RKO (cell line): ENCODE data around the gene SEC16A.

Source experiments
- DNase-seq: peaks from one replicate; pipeline ENCODE4 v3.0.0-alpha.2; 2016; ENCODE audit warnings: low spot score

SEC16A gene

GRCh38 chr9:136504512-136505348, 21.9 kb upstream of the SEC16A start:
- no peak for DNase-seq

- no peak for DNase-seq
Observed at GRCh38 chr9:136502940-136503550, 20.2 kb upstream of the SEC16A start.

- no peak for DNase-seq
Observed at GRCh38 chr9:136502196-136502595, 19.4 kb upstream of the SEC16A start.

- DNase-seq: no peak
Observed at GRCh38 chr9:136501686-136502085, 18.8 kb upstream of the SEC16A start.

- no peak for DNase-seq
Observed at GRCh38 chr9:136499935-136500910, 17.4 kb upstream of the SEC16A start.

- DNase-seq: no peak
Observed at GRCh38 chr9:136499071-136499934, 16.5 kb upstream of the SEC16A start.

- DNase-seq: no peak
Observed at GRCh38 chr9:136497916-136498695, 15.3 kb upstream of the SEC16A start.

- DNase-seq: no peak
Observed at GRCh38 chr9:136496801-136497620, 14.2 kb upstream of the SEC16A start.

- no peak for DNase-seq
Observed at GRCh38 chr9:136496181-136496580, 13.3 kb upstream of the SEC16A start.

- DNase-seq: no peak
Observed at GRCh38 chr9:136495238-136495800, 12.5 kb upstream of the SEC16A start.

- DNase-seq: no peak
Observed at GRCh38 chr9:136494531-136495215, 11.8 kb upstream of the SEC16A start.

- no peak for DNase-seq
Observed at GRCh38 chr9:136494012-136494411, 11.2 kb upstream of the SEC16A start.

GRCh38 chr9:136493567-136493971, 10.7 kb upstream of the SEC16A start:
- DNase-seq: no peak

GRCh38 chr9:136492978-136493522, 10.2 kb upstream of the SEC16A start:
- no peak for DNase-seq

- DNase-seq: no peak
Observed at GRCh38 chr9:136489731-136490130, 6.9 kb upstream of the SEC16A start.

- peak; percentile 51 for DNase-seq
Observed at GRCh38 chr9:136488247-136489214, 5.7 kb upstream of the SEC16A start.

GRCh38 chr9:136487672-136488071, 4.8 kb upstream of the SEC16A start:
- no peak for DNase-seq
